Measurements from ENCODE around the gene PLA1A.
"Not testable (repeated sequence)": the region's sequence is repeated elsewhere in the genome, so short reads cannot be mapped to it uniquely, and the experiment has no call there.

The PLA1A gene

GRCh38 chr3:119582178-119582577, 15.5 kb upstream of the PLA1A start:
- Histone ChIP-seq H3K27ac (ENCODE audit: low read length) (no peak overlapping the region), H3K4me3 (ENCODE audit: low read length) (no peak overlapping the region), H3K9me3 (ENCODE audit: insufficient read depth, low read depth, low read length) (no peaks in the 10 kb centered on the region), H3K4me1 (ENCODE audit: insufficient read depth, low read length) (peaks cover 5% of the 10 kb centered on the region; the same call in 1 of the 2 replicates), H3K27me3 (ENCODE audit: insufficient read depth, low read length) (peaks cover 33% of the 10 kb centered on the region), H3K36me3 (ENCODE audit: insufficient read depth, low read depth, low read length) (no peaks in the 10 kb centered on the region), H3K9ac (ENCODE audit: low read depth, low read length) (no peak overlapping the region)

GRCh38 chr3:119585208-119585607, 12.5 kb upstream of the PLA1A start:
- H3K36me3 ChIP-seq (ENCODE audit: insufficient read depth, low read depth, low read length) = no peaks in the 10 kb centered on the region
- H3K27ac ChIP-seq (ENCODE audit: low read length) = no peak overlapping the region
- H3K4me1 ChIP-seq (ENCODE audit: insufficient read depth, low read length) = peaks cover 12% of the 10 kb centered on the region; the same call in 1 of the 2 replicates
- H3K27me3 ChIP-seq (ENCODE audit: insufficient read depth, low read length) = peaks cover 6% of the 10 kb centered on the region
- no peak overlapping the region for H3K4me3 ChIP-seq (ENCODE audit: low read length)
- H3K9me3 ChIP-seq (ENCODE audit: insufficient read depth, low read depth, low read length) = peaks cover under 1% of the 10 kb centered on the region; the same call in 1 of the 2 replicates
- H3K9ac ChIP-seq (ENCODE audit: low read depth, low read length) = no peak overlapping the region

- H3K27me3 ChIP-seq (ENCODE audit: insufficient read depth, low read length) = no peaks in the 10 kb centered on the region
- peaks cover 8% of the 10 kb centered on the region for H3K9me3 ChIP-seq (ENCODE audit: insufficient read depth, low read depth, low read length)
- H3K4me3 ChIP-seq (ENCODE audit: low read length) = no peak overlapping the region
- no peaks in the 10 kb centered on the region for H3K36me3 ChIP-seq (ENCODE audit: insufficient read depth, low read depth, low read length)
- H3K4me1 ChIP-seq (ENCODE audit: insufficient read depth, low read length) = peaks cover 9% of the 10 kb centered on the region; the same call in 1 of the 2 replicates
- no peak overlapping the region for H3K27ac ChIP-seq (ENCODE audit: low read length)
- H3K9ac ChIP-seq (ENCODE audit: low read depth, low read length) = no peak overlapping the region
Measured at GRCh38 chr3:119585856-119586570, 11.7 kb upstream of the PLA1A start.

DNA sequence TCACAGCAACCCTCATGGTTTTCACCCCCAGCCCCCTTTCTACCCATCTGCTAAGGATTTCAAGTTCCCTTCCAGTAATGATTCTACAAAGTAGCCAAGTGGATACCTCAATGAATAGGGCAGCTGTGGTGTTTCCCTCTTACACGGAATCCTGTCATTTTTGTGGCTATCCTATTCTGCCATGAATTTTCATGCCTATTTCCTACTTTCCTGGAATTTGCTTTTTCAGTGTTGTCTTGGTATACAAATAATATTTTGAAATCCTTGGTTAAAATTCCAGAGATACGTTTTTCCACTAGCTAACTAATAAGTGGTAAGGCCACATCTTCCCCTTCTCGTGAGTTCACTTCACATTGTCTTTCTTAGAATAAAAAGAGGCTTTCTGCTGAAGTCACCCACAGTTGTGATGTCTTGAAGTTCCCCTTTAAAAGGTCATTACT, 10.9 kb upstream of the PLA1A start:
- no peaks in the 10 kb centered on the region for H3K36me3 ChIP-seq (ENCODE audit: insufficient read depth, low read depth, low read length)
- H3K27me3 ChIP-seq (ENCODE audit: insufficient read depth, low read length) = no peaks in the 10 kb centered on the region
- no peak overlapping the region for H3K9ac ChIP-seq (ENCODE audit: low read depth, low read length)
- H3K4me1 ChIP-seq (ENCODE audit: insufficient read depth, low read length) = peaks cover 9% of the 10 kb centered on the region; the same call in 1 of the 2 replicates
- no peak overlapping the region for H3K27ac ChIP-seq (ENCODE audit: low read length)
- H3K4me3 ChIP-seq (ENCODE audit: low read length) = no peak overlapping the region
- H3K9me3 ChIP-seq (ENCODE audit: insufficient read depth, low read depth, low read length) = peaks cover 8% of the 10 kb centered on the region

DNA sequence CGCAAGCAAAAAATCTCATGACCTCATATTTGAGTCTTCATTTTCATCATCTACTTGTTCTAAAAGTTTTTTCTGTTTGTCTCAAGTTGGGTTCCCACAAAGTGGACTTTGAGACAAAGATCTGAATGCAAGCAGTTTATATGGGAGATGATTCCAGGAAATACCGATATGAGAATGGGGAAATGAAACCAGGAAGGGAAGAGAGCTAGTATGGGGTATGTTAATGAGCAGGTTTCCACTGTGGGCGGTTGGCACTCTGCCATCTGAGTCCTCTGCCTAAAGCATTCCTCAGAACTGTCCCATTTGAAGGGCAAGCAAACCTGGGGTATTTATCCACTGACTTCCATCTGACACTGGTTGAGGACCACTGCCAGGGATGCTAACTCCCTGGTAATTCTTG, 9.6 kb upstream of the PLA1A start:
- peaks cover 9% of the 10 kb centered on the region; the same call in 1 of the 2 replicates for H3K4me1 ChIP-seq (ENCODE audit: insufficient read depth, low read length)
- no peaks in the 10 kb centered on the region for H3K36me3 ChIP-seq (ENCODE audit: insufficient read depth, low read depth, low read length)
- H3K4me3 ChIP-seq (ENCODE audit: low read length) = no peak overlapping the region
- no peaks in the 10 kb centered on the region for H3K27me3 ChIP-seq (ENCODE audit: insufficient read depth, low read length)
- H3K27ac ChIP-seq (ENCODE audit: low read length) = no peak overlapping the region
- no peak overlapping the region for H3K9ac ChIP-seq (ENCODE audit: low read depth, low read length)
- peaks cover 8% of the 10 kb centered on the region for H3K9me3 ChIP-seq (ENCODE audit: insufficient read depth, low read depth, low read length)

GRCh38 chr3:119589102-119589773, 8.4 kb upstream of the PLA1A start:
- no peak overlapping the region for H3K9ac ChIP-seq (ENCODE audit: low read depth, low read length)
- H3K27me3 ChIP-seq (ENCODE audit: insufficient read depth, low read length) = no peaks in the 10 kb centered on the region
- H3K4me1 ChIP-seq (ENCODE audit: insufficient read depth, low read length) = peaks cover 9% of the 10 kb centered on the region; the same call in 1 of the 2 replicates
- no peak overlapping the region for H3K27ac ChIP-seq (ENCODE audit: low read length)
- H3K36me3 ChIP-seq (ENCODE audit: insufficient read depth, low read depth, low read length) = no peaks in the 10 kb centered on the region
- H3K4me3 ChIP-seq (ENCODE audit: low read length) = no peak overlapping the region
- peaks cover 8% of the 10 kb centered on the region for H3K9me3 ChIP-seq (ENCODE audit: insufficient read depth, low read depth, low read length)

DNA sequence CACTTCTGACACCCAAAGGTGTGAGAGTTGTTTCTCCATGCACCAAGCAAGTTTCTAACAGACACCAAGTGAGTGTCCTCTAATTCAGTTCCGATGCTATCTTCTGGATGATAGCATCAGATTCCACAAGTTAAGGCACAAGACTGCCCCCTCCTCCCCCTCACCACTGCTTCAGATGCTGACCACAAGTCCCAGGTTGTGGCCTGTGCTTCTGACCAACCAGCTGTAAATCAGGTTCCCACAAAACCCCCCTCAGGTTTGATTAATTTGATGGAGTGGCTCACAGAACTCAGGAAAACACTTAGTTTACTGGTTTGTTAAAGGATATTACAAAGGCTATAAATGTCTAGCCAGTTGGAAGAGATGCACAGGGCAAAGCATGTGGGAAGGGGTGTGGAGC, 7.0 kb upstream of the PLA1A start:
- no peaks in the 10 kb centered on the region for H3K27me3 ChIP-seq (ENCODE audit: insufficient read depth, low read length)
- no peak overlapping the region for H3K27ac ChIP-seq (ENCODE audit: low read length)
- H3K36me3 ChIP-seq (ENCODE audit: insufficient read depth, low read depth, low read length) = no peaks in the 10 kb centered on the region
- no peak overlapping the region for H3K9ac ChIP-seq (ENCODE audit: low read depth, low read length)
- H3K4me3 ChIP-seq (ENCODE audit: low read length) = no peak overlapping the region
- H3K4me1 ChIP-seq (ENCODE audit: insufficient read depth, low read length) = peaks cover 9% of the 10 kb centered on the region; the same call in 1 of the 2 replicates
- peaks cover 8% of the 10 kb centered on the region for H3K9me3 ChIP-seq (ENCODE audit: insufficient read depth, low read depth, low read length)

DNA sequence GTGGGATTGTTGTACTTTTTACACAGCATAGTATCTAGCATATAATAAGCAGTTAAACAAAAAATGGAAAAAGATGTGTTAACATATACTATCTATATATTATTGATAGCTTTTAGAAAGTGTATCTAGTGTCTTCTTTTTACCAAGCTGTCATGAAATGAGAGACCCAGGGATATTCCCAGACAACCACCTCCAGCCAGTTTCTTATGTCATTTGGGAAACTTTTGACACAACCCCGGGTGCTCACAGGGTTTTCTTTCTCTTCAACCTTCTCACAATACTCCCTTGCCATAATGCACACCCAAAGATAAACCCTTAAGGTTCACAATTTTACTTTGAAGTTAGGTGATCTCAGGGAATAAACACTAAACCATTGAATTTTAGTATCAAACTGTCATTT, 4.8 kb upstream of the PLA1A start:
- no peaks in the 10 kb centered on the region for H3K27me3 ChIP-seq (ENCODE audit: insufficient read depth, low read length)
- H3K9ac ChIP-seq (ENCODE audit: low read depth, low read length) = no peak overlapping the region
- H3K36me3 ChIP-seq (ENCODE audit: insufficient read depth, low read depth, low read length) = no peaks in the 10 kb centered on the region
- peaks cover 9% of the 10 kb centered on the region; the same call in 1 of the 2 replicates for H3K4me1 ChIP-seq (ENCODE audit: insufficient read depth, low read length)
- H3K9me3 ChIP-seq (ENCODE audit: insufficient read depth, low read depth, low read length) = peaks cover 8% of the 10 kb centered on the region
- H3K4me3 ChIP-seq (ENCODE audit: low read length) = no peak overlapping the region
- H3K27ac ChIP-seq (ENCODE audit: low read length) = no peak overlapping the region

- H3K9ac ChIP-seq (ENCODE audit: low read depth, low read length) = no peak overlapping the region
- H3K9me3 ChIP-seq (ENCODE audit: insufficient read depth, low read depth, low read length) = peaks cover 8% of the 10 kb centered on the region
- no peak overlapping the region for H3K4me3 ChIP-seq (ENCODE audit: low read length)
- H3K4me1 ChIP-seq (ENCODE audit: insufficient read depth, low read length) = peaks cover 7% of the 10 kb centered on the region; the same call in 1 of the 2 replicates
- H3K27ac ChIP-seq (ENCODE audit: low read length) = no peak overlapping the region
- no peaks in the 10 kb centered on the region for H3K36me3 ChIP-seq (ENCODE audit: insufficient read depth, low read depth, low read length)
- no peaks in the 10 kb centered on the region for H3K27me3 ChIP-seq (ENCODE audit: insufficient read depth, low read length)
Measured at GRCh38 chr3:119594066-119594465, 3.6 kb upstream of the PLA1A start.

- H3K36me3 ChIP-seq (ENCODE audit: insufficient read depth, low read depth, low read length); H3K9ac ChIP-seq (ENCODE audit: low read depth, low read length); H3K27me3 ChIP-seq (ENCODE audit: insufficient read depth, low read length); H3K9me3 ChIP-seq (ENCODE audit: insufficient read depth, low read depth, low read length); H3K4me1 ChIP-seq (ENCODE audit: insufficient read depth, low read length); H3K27ac ChIP-seq (ENCODE audit: low read length); H3K4me3 ChIP-seq (ENCODE audit: low read length): not testable (repeated sequence)
Measured at GRCh38 chr3:119594929-119595328, 2.8 kb upstream of the PLA1A start.

DNA sequence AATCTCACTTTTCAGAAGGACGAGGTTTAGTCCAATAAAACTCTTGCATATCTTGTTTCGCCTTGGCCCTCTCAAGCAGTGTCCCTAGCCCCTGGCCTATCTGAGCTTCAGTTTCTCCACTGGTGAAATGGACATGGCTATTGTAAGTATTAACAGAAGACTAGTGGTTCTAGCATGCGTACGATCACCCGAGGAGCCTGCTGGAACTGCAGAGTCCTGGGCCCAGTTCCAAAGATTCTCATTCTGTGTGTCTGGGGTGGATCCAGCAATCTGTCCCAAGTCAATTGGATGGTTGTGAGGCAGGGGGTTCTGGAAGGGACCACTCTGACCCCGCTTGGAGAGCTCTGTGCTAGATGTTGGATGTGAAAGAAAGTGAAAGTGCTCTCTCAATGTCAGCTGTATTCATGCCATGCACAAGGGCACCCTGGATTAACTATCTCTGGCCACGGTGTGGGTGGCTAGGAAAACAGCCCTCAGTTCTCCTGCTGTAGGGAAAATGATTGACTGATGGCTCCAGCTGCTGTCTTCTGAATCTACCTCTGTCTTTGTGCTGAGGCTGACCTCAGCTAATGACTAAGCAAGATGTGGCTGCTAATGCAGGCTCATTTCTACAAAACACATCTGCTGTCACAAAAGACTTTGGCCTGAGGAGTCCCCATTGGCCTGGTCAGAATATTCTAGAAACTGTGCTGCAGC, 1.9 kb upstream of the PLA1A start:
- no peak overlapping the region for H3K9ac ChIP-seq (ENCODE audit: low read depth, low read length)
- H3K4me1 ChIP-seq (ENCODE audit: insufficient read depth, low read length) = no peaks in the 10 kb centered on the region
- H3K27ac ChIP-seq (ENCODE audit: low read length) = no peak overlapping the region
- peaks cover 2% of the 10 kb centered on the region; the same call in 1 of the 2 replicates for H3K9me3 ChIP-seq (ENCODE audit: insufficient read depth, low read depth, low read length)
- H3K4me3 ChIP-seq (ENCODE audit: low read length) = no peak overlapping the region
- H3K27me3 ChIP-seq (ENCODE audit: insufficient read depth, low read length) = no peaks in the 10 kb centered on the region
- no peaks in the 10 kb centered on the region for H3K36me3 ChIP-seq (ENCODE audit: insufficient read depth, low read depth, low read length)

Measured in iPS-20b (cell line).